HG03066 (cell line): Measurements from ENCODE around the gene CANX.

ENCODE experiments used
- ATAC-seq: cut with Tn5 transposase; IDR thresholded peaks from one replicate; pipeline ENCODE4 v1.9.1; 2021; ENCODE audit warnings: low read depth; ENCODE audit not compliant: unreplicated experiment

Gene CANX

GRCh38 chr5:179773686-179774040, 74.9 kb downstream of the CANX start:
- ATAC-seq, result no peak

- no peak for ATAC-seq
These were observed 75.7 kb downstream of the CANX start for GRCh38 chr5:179774442-179774841.

GRCh38 chr5:179776411-179776938, 77.7 kb downstream of the CANX start:
- ATAC-seq, result no peak

- no peak for ATAC-seq
These were observed 78.7 kb downstream of the CANX start for GRCh38 chr5:179777456-179777855.

GRCh38 chr5:179777909-179778308, 79.1 kb downstream of the CANX start:
- no peak for ATAC-seq

GRCh38 chr5:179778591-179778990, 79.8 kb downstream of the CANX start:
- no peak for ATAC-seq

- no peak for ATAC-seq
These were observed 81.1 kb downstream of the CANX start for GRCh38 chr5:179779826-179780225.

- no peak for ATAC-seq
These were observed 81.6 kb downstream of the CANX start for GRCh38 chr5:179780362-179780761.
